HCEC 1CT (cell line): ENCODE results near the gene NPTX1.

Experiments used
- DNase-seq: peaks from one replicate; pipeline ENCODE4 v3.0.0-alpha.2; 2017

Gene NPTX1

DNA sequence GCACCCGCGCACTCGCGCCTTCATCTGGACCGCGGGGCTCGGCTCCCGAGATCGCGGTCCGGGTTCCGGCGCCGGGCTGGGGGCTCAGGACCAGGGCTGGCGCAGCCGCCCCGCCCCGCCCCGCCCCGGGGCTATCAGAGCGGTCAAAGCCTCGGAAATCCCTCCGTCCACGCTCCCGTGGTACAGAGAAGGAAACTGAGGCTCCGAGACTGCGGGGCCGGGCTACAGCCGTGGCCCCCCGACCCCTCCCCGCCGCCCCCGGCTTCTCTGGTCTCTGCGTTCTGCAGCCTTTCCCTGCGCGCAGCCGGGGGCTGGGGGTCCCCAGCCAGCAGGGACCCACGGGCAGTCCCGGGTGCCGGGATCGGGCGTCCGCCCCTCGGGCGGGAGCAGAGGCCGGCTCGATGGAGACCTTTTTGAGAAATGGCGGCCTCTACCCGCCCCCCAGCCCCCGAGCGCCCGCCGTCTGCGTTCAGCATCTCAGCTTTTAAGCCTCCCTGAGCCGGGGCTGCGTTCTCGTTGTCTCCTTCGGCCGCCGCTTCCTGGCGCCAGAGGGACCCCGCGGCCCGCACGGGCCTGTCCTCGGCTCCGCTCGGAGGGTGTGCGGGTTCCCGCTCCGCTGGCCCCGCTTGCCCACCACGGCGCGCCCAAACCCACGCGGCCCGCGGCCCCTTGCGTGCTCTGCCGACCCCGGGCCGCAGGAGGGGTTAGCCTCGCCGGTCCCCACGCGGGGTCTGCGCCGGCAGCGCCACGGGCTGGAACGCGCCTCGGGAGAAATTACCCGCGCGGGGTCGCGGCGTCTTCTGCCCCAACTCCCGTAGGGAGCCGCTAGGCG lies 1.5 kb upstream of the NPTX1 start:
- DNase-seq: no peak

DNA sequence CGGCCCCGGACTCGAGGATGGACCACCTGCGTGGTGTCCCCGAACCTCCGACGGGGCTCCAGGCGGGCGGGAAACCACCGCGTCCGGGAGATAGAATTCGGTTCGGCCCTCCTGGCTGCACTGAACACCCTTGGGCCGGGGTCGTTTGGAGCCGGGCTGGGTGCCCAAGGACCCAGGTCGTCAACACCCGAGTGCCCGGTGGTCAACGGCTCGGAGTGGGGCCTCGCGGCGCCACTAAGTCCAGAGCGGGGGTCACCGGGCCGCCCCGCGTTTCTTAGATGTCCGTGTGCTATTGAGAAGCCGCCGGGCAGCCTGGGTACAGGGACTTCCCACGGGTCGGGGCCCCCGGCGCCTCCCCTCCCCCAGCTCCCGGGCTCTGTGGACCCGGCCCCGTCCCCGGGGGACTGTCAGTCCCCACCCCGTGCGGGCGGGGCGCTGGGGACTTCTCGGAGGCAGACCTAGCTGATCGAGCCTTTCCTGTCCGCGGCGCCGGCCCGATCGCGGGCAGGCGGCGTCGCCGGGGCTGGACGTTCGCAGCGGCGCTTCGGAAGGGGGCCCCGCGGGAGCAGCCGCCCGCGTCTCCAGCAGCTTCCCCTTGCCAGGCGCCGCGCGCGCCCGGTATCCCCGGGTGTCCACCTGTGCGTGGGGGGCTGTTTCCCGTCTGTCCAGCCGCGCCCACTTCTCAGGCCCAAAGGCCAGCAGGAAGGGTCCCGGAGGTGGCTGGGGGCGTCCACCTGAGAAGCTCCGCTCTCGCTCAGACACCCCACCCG lies 655 bp upstream of the NPTX1 start:
- no peak for DNase-seq

DNA sequence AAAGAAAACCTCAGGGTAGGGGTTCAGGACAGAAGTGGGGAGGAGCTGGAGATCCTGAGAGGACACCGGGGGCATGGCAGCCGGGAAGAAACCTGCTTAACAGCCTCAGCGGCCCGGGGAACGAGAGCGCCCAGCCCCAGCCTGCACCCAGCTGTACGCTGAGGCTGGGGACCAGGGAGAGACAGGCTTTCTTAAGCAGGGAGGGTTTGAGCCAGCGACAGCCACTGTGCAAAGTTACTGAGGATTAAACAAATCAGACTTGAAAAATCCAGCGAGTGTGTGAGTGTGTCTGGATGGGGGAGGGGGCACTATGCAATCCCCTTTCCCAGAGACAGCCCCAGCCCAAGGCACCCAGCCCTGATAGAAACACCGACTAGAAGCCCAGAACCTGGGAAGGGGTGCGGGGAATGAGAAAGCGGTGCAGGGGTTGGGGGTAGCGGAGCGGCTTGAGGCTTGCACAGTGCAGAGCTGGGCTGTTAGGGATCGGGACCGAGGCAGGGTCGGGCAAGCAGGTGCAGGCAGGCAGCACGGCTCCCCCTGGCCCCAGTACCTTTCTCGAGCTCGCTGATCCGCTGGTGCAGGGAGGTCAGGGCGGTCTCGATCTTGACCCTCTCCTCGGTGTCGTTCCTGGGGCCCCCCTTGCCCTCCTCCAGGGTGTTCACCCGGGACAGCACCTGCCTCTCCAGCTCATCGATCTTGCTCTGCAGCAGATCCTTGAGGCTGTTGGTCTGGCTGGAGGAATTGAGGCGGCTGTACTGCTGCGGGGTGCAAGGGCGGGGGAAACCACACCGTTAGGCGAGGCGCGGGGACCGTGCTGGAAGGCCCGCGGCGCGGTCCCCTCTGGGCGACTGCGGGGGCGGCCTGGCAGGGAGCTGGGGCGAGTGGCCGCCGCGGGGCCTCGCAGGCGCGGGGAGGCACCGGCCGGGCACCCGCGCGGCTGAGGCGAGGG lies 1.2 kb downstream of the NPTX1 start:
- no peak for DNase-seq

DNA sequence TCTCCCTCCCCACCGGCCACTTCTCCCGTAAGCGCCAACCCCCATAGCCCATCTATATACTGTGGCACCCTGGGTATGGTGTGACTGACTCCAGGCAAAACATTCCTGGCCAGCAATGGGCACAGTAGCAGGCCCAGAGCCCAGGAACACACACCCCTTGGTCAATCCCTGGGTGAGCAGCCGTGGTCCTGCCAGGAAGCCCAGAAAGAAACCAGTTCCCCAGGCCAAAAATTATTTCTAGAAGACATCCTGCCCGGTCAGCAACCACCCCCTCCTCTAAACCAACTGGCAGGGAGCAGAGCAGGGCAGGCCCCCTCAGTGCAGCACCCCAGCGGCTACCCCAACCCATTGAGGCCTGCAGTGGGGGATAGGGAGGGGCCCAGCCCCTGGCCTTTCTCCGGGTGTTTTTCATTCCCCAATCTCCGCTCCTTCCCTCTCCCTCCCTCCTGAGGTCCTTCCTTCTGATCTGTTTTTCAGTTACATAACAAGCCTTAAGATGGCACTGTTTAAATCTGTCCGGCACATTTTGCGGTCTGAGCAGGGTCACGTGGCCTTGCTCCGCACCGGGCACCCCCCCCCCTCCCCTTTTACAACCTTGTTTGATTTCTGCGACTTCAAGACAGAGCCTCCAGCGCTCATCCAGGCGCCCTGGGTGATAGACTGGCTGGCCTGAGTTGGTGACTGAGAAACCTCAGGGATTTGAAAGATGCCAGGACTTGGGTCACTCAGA lies 2.0 kb downstream of the NPTX1 start:
- DNase-seq: peak; percentile 36

DNA sequence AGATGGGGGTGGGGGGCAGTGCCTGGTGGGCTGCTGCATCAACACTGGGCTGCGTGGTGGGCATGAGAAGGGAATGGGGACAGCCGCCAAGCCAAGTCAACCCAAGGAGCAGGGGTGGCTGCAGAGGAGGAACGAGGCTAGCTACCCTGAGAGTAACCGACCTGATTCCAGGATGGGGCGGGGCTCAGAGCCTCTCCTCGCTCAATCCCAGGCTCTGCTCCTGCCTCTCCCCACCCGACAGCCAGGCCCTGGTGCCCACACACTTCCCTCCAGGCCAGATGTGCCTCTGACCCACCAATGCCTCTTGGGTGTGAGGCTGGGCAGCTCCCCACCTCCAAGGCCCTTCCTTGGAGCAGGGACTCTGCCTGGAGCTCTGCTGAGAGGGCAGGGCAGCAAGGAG lies 2.7 kb downstream of the NPTX1 start:
- no peak for DNase-seq

DNA sequence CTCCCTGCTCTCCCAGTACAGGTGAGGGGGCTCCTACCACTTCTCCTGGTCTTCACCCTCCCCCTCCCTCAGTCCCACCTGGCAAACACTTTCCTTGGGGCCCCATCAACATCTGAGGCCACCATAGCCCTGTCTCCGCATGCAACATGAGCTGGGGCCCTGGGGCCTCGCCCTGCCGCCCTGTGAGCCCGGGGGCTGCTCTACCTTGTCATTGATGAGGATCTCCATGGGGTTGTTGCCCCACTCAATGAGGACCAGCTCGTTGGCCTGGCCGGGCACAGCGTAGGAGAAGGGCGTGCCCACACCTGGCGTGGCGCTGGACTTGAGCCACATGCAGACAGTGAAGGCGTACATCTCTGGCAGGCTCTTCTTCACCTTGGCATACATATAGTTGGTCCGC lies 3.4 kb downstream of the NPTX1 start:
- DNase-seq: no peak

DNA sequence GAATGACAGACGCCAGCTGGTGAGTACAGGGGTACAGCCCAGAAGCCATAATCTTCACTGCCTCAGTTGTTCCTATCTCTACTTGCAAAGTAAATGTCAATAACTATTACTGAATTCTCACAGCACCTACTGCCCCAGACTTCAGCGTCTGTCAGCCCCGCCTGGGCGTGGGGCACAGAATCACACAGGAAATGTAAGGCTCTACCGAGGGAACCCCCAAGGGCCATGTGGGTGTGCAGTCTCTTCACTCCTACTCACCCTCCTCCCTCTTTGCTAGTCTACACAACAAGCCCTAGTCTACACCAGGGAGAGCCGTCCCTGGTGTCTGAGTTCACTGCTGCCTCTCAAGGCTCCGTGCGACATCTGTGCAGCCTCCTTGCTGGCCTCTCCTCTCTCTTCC lies 4.5 kb downstream of the NPTX1 start:
- no peak for DNase-seq

DNA sequence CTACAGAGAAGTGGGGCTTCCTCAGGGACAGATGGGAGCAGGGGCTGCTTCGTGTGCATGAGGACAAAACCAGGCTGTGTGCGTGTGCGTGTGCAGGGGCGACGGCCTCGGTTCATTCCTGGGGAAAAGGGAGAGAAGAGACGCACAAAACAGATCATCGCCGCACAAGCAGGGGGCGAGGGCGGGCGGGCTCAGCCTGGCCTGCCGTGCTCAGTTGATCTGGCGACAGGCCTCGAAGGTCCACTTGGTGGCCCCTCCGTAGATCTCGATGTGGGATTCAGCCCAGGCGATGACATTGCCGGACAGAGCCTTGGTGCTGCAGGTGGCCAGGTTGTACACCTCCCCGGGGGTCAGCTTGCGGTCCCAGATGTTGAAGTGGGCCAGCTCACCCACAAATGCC lies 5.8 kb downstream of the NPTX1 start:
- DNase-seq: no peak

DNA sequence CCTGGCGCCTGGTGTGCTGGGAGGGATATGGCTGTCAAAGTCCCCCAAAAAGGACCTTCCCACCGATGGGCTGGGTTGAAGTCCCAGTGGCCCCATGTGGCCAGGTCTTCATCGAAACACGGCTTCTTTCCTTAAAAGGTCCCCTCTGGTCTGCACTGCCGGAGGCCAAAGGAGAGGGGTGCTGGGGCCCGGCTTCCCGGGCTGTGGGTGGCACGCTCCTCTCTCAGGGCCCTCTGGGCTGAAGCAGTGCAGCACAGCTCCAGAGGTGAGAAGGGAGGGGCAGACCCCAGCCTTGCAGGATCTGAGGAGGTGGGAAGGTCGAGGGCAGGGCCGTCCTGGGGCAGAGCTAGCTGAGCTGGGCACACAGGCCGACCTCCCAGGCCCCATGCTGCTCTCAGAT lies 6.7 kb downstream of the NPTX1 start:
- no peak for DNase-seq

DNA sequence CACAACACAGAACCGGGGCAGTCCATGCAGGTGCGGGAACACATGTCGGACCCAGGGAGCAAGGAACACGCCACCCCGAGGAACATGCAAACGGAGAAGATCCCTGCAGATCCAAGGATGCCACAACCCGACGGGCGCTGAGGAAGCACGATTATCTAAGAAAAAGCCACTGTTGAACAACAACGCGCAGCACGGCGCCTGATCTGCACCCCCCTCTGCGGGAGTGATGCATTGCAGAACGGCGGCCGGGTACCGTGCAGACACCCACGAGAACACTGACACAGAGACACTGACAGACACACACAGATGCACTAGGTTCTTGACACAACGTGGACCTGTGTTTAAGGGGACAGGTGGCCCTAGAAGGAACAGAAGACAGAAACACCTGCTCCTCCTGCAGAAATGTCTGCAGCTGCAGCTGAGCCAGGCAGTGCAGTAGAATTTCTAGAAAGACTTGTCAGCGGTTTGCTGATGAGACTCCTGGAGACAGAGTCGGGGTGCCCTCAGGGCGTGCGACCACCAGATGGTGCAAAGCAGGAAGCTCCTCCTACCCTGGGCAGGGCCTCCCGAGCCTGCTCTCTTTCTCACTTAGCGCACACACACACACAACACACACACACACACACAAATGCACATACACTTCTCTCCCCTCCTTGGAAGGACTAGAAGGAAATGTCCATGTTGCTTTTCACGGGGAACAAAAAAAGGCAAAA lies 7.5 kb downstream of the NPTX1 start:
- no peak for DNase-seq

DNA sequence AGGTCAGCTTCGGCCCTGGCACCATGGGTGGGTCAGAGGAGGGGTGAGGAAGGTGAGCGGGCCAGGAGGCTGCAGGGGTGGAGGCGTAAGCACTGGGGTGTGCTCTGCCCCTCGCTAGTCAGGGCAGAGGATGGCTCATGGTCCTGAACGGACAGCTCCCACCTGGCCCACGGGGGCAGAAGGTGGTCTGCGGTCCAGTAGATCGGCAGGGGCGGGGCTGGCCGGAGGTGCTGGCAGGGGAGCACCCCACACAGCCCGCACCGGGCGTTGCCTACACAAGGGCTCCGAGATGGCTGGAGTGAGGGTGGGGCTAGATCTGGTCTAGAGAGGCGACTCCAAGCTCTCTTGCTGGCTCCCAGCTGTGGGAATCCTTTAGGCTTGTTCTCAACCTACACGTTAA lies 8.2 kb downstream of the NPTX1 start:
- DNase-seq: no peak

DNA sequence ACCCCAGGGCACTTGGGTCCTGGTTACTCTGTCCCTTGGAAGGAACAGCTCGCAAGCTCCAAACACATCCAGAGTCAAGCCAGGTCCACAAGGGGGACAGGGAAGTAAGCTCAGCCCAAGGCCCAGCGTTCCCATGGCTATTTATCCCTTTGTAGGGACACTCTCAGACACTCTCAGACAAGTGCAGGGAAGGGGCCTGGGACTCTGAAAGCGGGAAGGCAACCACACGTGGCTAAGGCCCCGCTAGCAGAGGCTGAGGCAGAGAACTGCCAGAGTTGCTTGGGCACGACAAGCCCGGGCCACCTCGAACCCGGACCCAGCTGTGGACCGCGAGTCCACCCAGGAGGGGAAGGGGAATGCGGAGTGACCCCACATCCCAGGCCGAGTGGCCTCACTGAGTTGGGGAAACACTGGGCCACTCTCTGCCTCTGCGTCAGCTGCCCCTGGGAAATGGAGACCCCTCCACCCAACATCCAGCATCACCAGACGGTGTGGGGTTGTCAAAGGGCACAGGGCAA lies 10.2 kb downstream of the NPTX1 start:
- DNase-seq: no peak

DNA sequence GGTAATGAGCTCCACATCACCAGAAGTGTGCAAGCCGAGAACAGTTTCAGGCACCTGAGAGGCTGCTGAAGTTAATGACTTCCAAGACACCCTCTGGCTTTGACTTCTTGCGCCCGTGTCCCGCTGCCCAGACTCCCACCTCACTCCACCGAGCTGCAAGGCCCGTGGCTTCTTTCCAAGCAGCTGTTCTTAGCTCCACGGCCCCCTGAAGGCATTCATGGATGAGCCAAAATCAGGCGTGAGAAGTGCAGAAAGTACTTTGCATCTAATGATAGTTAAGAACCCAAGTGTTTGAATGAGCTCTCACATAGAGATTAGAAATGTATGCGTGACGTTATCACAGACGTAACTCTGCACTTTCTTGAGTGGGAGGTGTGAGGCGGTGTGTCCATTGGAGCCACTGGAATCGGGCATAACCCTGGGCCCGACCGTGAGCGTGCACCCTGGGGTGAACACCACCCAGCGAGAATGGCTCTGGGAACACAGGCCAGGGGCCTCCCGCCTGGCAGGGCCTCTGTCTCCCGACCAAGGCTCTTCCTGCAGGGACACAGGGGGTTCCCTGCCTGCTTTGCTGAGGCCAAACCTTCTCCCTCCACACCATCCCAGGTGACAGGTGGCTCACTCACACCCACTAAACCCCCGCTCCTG lies 11.0 kb downstream of the NPTX1 start:
- no peak for DNase-seq

DNA sequence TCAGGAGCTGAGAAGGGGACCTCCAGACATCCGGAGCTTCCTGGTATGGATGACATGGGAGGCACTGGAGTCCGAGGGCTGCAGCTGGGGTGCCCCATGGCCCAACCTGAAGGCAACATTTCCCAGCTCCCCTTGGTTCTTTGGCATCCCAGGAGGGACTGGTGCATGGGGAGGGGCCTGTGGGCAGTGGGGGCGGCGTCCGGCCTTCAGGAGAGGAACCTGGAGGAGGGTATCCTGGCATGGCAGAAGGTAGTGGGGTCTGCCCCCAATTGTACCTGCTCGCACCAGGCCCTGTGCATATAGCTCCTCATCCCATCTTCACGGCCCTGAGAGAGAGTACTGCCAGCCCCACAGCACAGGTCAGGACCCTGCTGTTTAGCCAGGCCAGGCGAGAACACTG lies 11.9 kb downstream of the NPTX1 start:
- no peak for DNase-seq

DNA sequence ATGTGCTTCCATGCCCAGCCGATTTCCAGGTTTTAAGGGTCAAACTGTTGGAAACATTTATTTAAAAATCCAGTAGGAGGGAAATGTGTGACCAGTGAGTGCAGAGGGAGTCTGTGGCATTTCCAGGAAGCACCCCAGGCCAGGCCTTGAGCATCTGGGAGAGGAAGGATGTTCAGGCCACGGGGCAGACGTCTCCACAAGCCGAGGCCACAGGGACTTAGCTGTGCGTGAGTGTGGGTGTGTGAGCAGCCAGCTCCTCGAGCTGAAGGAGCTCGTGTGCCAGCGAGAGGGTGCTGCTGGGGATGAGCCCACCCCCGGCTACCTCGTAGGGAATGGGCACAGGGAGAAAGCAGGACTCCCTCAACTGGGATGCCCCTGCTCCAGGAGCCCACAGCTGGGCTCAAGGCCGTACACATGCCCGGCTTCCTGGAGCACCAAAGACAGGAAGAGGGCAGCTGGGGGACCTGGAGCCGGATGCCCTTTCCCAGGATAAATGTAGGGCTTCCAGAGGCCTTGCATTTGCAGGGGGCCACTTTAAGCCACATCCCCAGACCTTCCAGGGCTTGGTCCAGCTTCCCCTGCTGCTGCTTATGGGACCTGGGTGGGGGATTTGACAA lies 12.5 kb downstream of the NPTX1 start:
- no peak for DNase-seq

DNA sequence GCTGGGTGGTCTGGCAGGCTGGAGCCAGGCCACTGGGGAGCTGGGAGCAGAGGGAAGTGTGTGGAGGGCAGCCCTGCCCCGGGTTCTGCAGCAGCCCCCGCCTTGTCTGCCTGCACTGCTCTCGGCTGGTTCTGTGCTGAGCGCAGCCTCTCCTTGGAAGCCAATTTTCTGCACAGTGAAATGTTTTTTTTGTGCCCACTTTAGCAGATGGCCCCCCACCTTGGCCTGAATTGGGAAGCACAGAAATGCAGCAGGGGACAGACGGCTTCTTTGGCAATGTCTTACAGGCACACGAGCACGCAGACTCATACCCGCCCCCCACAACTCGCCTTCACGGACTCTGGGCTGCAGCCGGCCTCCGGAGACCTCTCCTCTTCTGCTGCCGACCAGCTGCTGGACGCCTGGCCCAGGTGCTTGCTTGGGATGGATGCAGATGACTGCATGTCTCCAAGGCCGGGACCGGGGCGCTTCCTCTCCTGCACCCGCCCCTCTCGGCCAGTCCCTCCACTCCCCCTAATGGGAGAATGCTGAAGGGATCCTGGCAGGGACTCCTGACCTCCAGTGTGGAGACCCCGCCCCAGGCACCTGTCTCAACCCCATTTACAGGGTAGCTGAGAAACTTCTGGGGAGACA lies 14.8 kb downstream of the NPTX1 start:
- no peak for DNase-seq

DNA sequence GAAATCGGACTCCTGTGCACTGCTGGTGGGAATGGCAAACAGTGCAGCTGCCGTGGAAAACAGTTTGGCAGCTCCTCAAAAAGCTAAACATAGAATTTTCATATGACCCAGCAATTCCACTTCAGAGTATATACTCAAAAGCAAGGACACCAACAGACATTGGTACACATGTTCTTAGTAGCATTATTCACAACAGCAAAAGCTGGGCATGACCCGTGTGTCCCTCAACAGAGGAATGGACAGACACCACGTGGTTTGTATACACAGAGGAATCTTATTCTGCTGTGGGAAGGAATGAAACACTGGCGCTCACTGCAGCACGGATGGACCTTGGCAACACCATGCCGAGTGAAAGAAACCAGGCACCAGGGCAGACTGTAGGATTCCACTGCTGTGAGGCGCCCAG lies 16.0 kb downstream of the NPTX1 start:
- no peak for DNase-seq

DNA sequence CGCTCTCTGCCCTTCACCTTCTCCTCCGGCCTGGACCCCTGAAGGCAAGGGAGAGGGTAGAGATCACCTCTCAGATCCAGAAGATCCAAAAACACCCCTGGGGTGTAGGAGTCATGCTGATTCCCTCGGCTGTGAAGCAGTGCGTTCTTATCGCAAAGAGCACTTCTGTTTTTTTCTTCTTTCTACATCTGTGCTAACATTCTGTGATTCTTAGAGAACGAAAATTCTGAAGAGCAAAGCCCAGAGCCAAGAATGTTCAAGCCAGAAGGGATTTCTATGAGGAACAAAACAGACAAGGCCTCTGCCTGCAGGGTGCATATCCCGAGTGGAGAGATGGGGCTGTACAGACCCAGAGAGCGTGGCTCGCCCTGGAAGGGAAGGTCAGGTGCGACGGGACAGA lies 17.2 kb downstream of the NPTX1 start:
- no peak for DNase-seq

DNA sequence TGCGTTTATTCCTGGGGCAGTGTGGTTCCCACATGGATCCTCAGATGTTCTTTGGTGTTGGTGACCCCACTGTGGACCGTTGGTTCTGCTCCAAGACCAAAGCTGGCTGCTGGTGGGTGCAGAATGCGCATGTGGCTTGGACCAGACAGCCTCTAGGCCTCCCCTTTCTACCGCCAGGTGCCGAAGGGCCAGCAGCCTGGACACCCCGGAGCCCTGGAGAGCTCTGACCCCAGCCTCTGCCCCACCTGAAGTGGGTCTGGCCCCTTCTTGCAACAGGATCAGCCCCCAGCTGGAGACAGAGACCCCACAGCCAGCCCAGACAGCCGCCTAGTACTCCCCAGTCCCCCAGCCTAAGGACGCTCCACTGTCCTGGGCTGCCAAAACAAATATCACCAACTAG lies 18.4 kb downstream of the NPTX1 start:
- DNase-seq: no peak

DNA sequence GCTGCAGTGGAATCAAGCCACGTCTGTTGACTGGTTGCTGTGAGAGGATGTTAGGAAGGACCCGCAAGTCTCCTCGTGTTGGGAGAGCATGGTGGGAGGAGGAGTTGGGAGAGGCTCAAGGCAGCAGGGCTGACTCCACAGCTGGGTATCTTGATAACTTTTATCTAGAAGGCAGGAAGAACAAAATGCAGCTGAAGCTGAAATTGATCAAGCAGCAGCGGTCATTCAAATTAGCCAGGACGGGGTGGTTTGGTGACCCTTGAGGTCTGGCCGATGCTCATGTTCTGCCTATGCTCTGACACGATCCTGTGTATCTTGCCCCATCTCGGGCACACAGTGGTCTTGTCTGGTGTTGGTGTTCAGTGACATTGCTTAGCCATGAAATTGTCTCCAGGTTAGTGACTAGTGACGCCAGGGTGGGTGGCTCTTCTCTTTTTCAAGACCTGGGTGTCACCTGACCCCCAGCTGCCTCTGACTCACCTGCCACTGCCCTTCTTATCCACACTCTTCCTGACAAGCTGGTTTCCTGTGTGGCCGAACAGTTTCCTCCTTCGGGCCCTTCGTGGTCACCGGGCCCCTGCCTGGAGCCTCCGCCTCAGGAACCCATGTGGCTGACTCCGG lies 19.1 kb downstream of the NPTX1 start:
- DNase-seq: no peak
